ENCODE data around the gene RGS12. TPM values are rescaled to one million over a fixed set of nuclear protein-coding genes. Genes with fewer than 3 reads are reported as not detected.

RGS12 gene
- total RNA-seq, 2 experiments from 2014 or later = 5.2 to 6.4 TPM

GRCh38 chr4:3310301-3311094 is 17.7 kb downstream of the RGS12 start:
- TF ChIP-seq EZH2phosphoT487 (IDR thresholded peaks at IDR 0.05; ENCODE audit: borderline replicate concordance, low read depth, low read length) (no peak), CTCF (conservative IDR thresholded peaks at IDR 0.05; ENCODE audit: low read length) (no peak)
- POLR2A ChIA-PET = no interaction called here

GRCh38 chr4:3311095-3311372 is 18.2 kb downstream of the RGS12 start:
- Histone ChIP-seq H4K20me1 (ENCODE audit: insufficient read depth, low read length) (no peaks in the 10 kb centered on the region), H3K36me3 (ENCODE audit: insufficient read depth, low read length) (no peaks in the 10 kb centered on the region), H3K4me3 (ENCODE audit: low read depth, low read length, poor library complexity, severe bottlenecking) (no peak overlapping the region), H3K4me1 (ENCODE audit: insufficient read depth, low read length, poor library complexity, severe bottlenecking) (peaks cover under 1% of the 10 kb centered on the region), H3K9me3 (ENCODE audit: low read length) (no peaks in the 10 kb centered on the region), H3K27ac (ENCODE audit: low read depth, low read length, poor library complexity, severe bottlenecking) (no peak overlapping the region), H3K9me2 (ENCODE audit: insufficient read depth, low read length) (no peaks in the 10 kb centered on the region), H3K4me2 (ENCODE audit: low read length) (no peak overlapping the region), H3K79me2 (ENCODE audit: insufficient read depth, low read depth, low read length) (no peaks in the 10 kb centered on the region), H2AFZ (ENCODE audit: low read length) (no peak overlapping the region)
- TF ChIP-seq EZH2phosphoT487 (IDR thresholded peaks at IDR 0.05; ENCODE audit: borderline replicate concordance, low read depth, low read length) (no peak), CTCF (conservative IDR thresholded peaks at IDR 0.05; ENCODE audit: low read length) (no peak)
- BruUV-seq (replicated peaks) = no TSS peak
- DNase-seq (ENCODE audit: low spot score) = no peak
- ChIA-PET POLR2A (no interaction called here), CTCF (ENCODE audit: unreplicated experiment) (interaction anchor here (0.5 kb wide), 1 partner anchor 62 kb away, joined by 3 read pairs; no protein-coding TSS in a partner anchor)
- intact Hi-C loops (cut with micrococcal nuclease; ENCODE audit: unreplicated experiment) = no loop called here

More at GRCh38 chr4:3310301-3311094, 17.7 kb downstream of the RGS12 start:
- H2AFZ ChIP-seq (ENCODE audit: low read length) = no peak overlapping the region
- H3K27ac ChIP-seq (ENCODE audit: low read depth, low read length, poor library complexity, severe bottlenecking) = no peak overlapping the region
- H3K79me2 ChIP-seq (ENCODE audit: insufficient read depth, low read depth, low read length) = no peaks in the 10 kb centered on the region
- H3K4me1 ChIP-seq (ENCODE audit: insufficient read depth, low read length, poor library complexity, severe bottlenecking) = peaks cover 6% of the 10 kb centered on the region
- no peaks in the 10 kb centered on the region for H3K36me3 ChIP-seq (ENCODE audit: insufficient read depth, low read length)
- no TSS peak for BruUV-seq (replicated peaks)
- no peaks in the 10 kb centered on the region for H4K20me1 ChIP-seq (ENCODE audit: insufficient read depth, low read length)
- no peaks in the 10 kb centered on the region for H3K9me3 ChIP-seq (ENCODE audit: low read length)
- H3K4me2 ChIP-seq (ENCODE audit: low read length) = no peak overlapping the region
- no peak overlapping the region for H3K4me3 ChIP-seq (ENCODE audit: low read depth, low read length, poor library complexity, severe bottlenecking)
- CTCF ChIA-PET (ENCODE audit: unreplicated experiment) = no interaction called here
- no peaks in the 10 kb centered on the region for H3K9me2 ChIP-seq (ENCODE audit: insufficient read depth, low read length)
- intact Hi-C loops (cut with micrococcal nuclease; ENCODE audit: unreplicated experiment) = no loop called here
- DNase-seq (ENCODE audit: low spot score) = no peak

- Histone ChIP-seq H3K79me2 (ENCODE audit: insufficient read depth, low read depth, low read length) (no peaks in the 10 kb centered on the region), H3K27ac (ENCODE audit: low read depth, low read length, poor library complexity, severe bottlenecking) (no peak overlapping the region), H3K4me3 (ENCODE audit: low read depth, low read length, poor library complexity, severe bottlenecking) (no peak overlapping the region), H3K9me3 (ENCODE audit: low read length) (no peaks in the 10 kb centered on the region), H3K4me2 (ENCODE audit: low read length) (no peak overlapping the region), H2AFZ (ENCODE audit: low read length) (no peak overlapping the region), H3K9me2 (ENCODE audit: insufficient read depth, low read length) (no peaks in the 10 kb centered on the region), H4K20me1 (ENCODE audit: insufficient read depth, low read length) (no peaks in the 10 kb centered on the region), H3K36me3 (ENCODE audit: insufficient read depth, low read length) (no peaks in the 10 kb centered on the region), H3K4me1 (ENCODE audit: insufficient read depth, low read length, poor library complexity, severe bottlenecking) (no peaks in the 10 kb centered on the region)
- BruUV-seq (replicated peaks) = no TSS peak
- ChIA-PET CTCF (ENCODE audit: unreplicated experiment) (interaction anchor here (0.5 kb wide), 1 partner anchor 62 kb away, joined by 3 read pairs; no protein-coding TSS in a partner anchor), POLR2A (no interaction called here)
- intact Hi-C loops (cut with micrococcal nuclease; ENCODE audit: unreplicated experiment) = no loop called here
- DNase-seq (ENCODE audit: low spot score) = no peak
- TF ChIP-seq EZH2phosphoT487 (IDR thresholded peaks at IDR 0.05; ENCODE audit: borderline replicate concordance, low read depth, low read length) (no peak), CTCF (conservative IDR thresholded peaks at IDR 0.05; ENCODE audit: low read length) (no peak)
Observed at GRCh38 chr4:3311489-3312171, 18.8 kb downstream of the RGS12 start.
